Measurements from ENCODE around the gene COPS2.

The COPS2 gene

GRCh38 chr15:49148298-49148697, 7.1 kb downstream of the COPS2 start:
- TF ChIP-seq, protein P1, sequence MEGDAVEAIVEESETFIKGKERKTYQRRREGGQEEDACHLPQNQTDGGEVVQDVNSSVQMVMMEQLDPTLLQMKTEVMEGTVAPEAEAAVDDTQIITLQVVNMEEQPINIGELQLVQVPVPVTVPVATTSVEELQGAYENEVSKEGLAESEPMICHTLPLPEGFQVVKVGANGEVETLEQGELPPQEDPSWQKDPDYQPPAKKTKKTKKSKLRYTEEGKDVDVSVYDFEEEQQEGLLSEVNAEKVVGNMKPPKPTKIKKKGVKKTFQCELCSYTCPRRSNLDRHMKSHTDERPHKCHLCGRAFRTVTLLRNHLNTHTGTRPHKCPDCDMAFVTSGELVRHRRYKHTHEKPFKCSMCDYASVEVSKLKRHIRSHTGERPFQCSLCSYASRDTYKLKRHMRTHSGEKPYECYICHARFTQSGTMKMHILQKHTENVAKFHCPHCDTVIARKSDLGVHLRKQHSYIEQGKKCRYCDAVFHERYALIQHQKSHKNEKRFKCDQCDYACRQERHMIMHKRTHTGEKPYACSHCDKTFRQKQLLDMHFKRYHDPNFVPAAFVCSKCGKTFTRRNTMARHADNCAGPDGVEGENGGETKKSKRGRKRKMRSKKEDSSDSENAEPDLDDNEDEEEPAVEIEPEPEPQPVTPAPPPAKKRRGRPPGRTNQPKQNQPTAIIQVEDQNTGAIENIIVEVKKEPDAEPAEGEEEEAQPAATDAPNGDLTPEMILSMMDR (IDR thresholded peaks at IDR 0.05), result no peak
- Histone ChIP-seq H3K4me1 (peaks cover 0 to 64% (median 12%) of the 10 kb centered on the region in 4 donors), H3K36me3 (peaks cover 6 to 8% (median 7%) of the 10 kb centered on the region in 3 donors), H3K27me3 (no peaks in the 10 kb centered on the region), H3K27ac (no peak overlapping the region), H3K9me3 (no peaks in the 10 kb centered on the region), H3K4me3 (no peak overlapping the region)
- intact Hi-C loops (cut with DNase I; ENCODE audit: low total_unique reads), result loop anchor here (10.0 kb wide), 1 partner anchor 283 kb away; no protein-coding TSS in a partner anchor
- no peak for DNase-seq

GRCh38 chr15:49145651-49146609, 9.5 kb downstream of the COPS2 start:
- peaks cover 0 to 53% (median 8%) of the 10 kb centered on the region in 4 donors for H3K4me1 ChIP-seq
- H3K9me3 ChIP-seq, result no peaks in the 10 kb centered on the region
- no peak overlapping the region for H3K27ac ChIP-seq
- intact Hi-C loops (cut with DNase I; ENCODE audit: low total_unique reads), result loop anchor here (10.0 kb wide), 1 partner anchor 281 kb away; no protein-coding TSS in a partner anchor
- no peak for DNase-seq
- H3K4me3 ChIP-seq, result no peak overlapping the region
- TF ChIP-seq, protein P1 (IDR thresholded peaks at IDR 0.05), result peak; percentile 50 to 55
- H3K36me3 ChIP-seq, result peaks cover 28 to 31% (median 30%) of the 10 kb centered on the region in 3 donors
- H3K27me3 ChIP-seq, result no peaks in the 10 kb centered on the region

GRCh38 chr15:49137861-49138260, 17.5 kb downstream of the COPS2 start:
- no peaks in the 10 kb centered on the region for H3K9me3 ChIP-seq
- H3K4me3 ChIP-seq, result no peak overlapping the region
- intact Hi-C loops (cut with DNase I; ENCODE audit: low total_unique reads), result no loop called here
- no peaks in the 10 kb centered on the region for H3K4me1 ChIP-seq
- no peak for DNase-seq
- no peaks in the 10 kb centered on the region for H3K27me3 ChIP-seq
- TF ChIP-seq, protein P1 (IDR thresholded peaks at IDR 0.05), result no peak
- peaks cover 79 to 94% (median 90%) of the 10 kb centered on the region in 3 donors for H3K36me3 ChIP-seq
- no peak overlapping the region for H3K27ac ChIP-seq

- H3K4me1 ChIP-seq, result no peaks in the 10 kb centered on the region
- no peaks in the 10 kb centered on the region for H3K27me3 ChIP-seq
- no peak for DNase-seq
- H3K27ac ChIP-seq, result no peak overlapping the region
- TF ChIP-seq, protein P1 (IDR thresholded peaks at IDR 0.05), result no peak
- intact Hi-C loops (cut with DNase I; ENCODE audit: low total_unique reads), result no loop called here
- H3K4me3 ChIP-seq, result no peak overlapping the region
- peaks cover 76 to 93% (median 86%) of the 10 kb centered on the region in 3 donors for H3K36me3 ChIP-seq
- no peaks in the 10 kb centered on the region for H3K9me3 ChIP-seq
Observed at GRCh38 chr15:49135911-49136310, 19.5 kb downstream of the COPS2 start.

- DNase-seq, result no peak
- Histone ChIP-seq H3K4me3 (no peak overlapping the region), H3K27me3 (no peaks in the 10 kb centered on the region), H3K4me1 (no peaks in the 10 kb centered on the region), H3K36me3 (peaks cover 78 to 88% (median 86%) of the 10 kb centered on the region in 3 donors), H3K27ac (no peak overlapping the region), H3K9me3 (no peaks in the 10 kb centered on the region)
- TF ChIP-seq, protein P1 (IDR thresholded peaks at IDR 0.05), result no peak
- intact Hi-C loops (cut with DNase I; ENCODE audit: low total_unique reads), result no loop called here
Observed at GRCh38 chr15:49135342-49135857, 20.0 kb downstream of the COPS2 start.

All from tibial artery (tissue), 4 donors.